ENCODE measurements around the gene CDH23.
"Not testable (repeated sequence)": the region's sequence is repeated elsewhere in the genome, so short reads cannot be mapped to it uniquely, and the experiment has no call there.

CDH23 gene

DNA sequence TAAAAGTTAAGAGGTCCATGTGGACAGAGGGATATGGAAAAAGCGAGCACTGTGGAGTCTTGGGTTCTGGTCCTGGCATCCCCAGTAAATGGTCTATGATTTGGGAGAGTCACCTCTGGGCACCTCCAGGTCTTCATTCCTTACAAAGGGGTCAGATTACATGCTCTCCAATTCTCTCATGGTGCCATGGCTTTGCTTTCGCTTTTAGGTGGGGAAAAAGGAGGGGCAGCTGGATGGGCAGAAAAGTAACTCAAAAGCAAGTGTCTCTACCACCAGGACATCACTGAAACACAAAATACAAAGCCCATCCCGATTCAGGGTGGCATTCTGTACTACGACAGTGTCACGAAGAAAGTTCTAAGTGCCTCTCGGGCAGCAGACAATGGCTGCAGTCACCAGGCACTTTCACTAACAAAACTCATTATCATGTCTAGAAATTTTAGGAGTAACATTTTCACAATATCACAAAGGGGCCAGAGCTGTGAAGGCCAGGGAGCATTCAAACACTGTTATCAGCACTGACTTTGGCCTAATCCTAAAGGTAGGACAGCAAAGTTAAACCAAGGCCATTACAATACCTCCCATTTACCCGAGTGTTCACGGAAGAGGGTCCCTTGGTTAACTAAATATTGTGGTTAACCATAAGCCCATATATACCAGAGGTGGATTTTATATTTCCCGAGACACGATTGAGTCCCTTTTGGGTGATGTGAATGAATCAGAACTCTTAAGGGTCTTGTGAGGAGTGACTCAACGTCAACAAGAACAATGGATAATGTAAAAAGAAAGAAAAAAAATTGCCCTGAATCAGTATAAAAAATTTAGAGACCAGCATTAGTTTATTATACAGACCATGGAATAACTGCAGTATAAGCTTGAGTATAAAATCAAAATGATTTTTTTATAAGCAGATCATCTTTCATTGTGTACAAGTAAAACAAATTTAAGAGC, 451.9 kb downstream of the CDH23 start:
- no peak for DNase-seq

DNA sequence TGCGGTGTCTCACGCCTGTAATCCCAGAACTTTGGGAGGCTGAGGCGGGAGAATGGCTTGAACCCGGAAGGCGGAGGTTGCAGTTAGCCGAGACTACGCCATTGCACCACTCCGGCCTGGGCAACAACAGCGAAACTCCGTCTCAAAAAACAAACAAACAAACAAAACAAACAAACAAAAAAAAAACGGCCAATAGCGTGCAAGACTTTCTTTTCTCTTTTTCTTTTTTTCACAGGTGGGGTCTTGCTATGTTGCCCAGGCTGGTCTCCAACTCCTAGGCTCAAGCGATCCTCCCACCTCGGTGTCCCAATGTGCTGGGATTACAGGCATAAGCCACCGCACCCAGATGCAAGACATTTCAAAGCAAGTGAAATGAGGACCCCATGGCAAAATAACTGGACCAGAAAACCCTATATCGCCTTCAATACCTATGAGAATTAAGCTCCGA, 452.8 kb downstream of the CDH23 start:
- no peak for DNase-seq

GRCh38 chr10:71850021-71850742, 453.5 kb downstream of the CDH23 start:
- DNase-seq, result no peak

GRCh38 chr10:71850743-71851464, 454.2 kb downstream of the CDH23 start, which contains the start of gene PSAP:
TSS of gene PSAP (minus strand) at chr10:71851251. CDS start at chr10:71851221, 30 bp downstream.
- peak; percentile 67 for DNase-seq

- DNase-seq, result not testable (repeated sequence)
Measured at GRCh38 chr10:71851465-71852095, 454.9 kb downstream of the CDH23 start.

- no peak for DNase-seq
Measured at GRCh38 chr10:71852355-71852937, 455.7 kb downstream of the CDH23 start.

DNA sequence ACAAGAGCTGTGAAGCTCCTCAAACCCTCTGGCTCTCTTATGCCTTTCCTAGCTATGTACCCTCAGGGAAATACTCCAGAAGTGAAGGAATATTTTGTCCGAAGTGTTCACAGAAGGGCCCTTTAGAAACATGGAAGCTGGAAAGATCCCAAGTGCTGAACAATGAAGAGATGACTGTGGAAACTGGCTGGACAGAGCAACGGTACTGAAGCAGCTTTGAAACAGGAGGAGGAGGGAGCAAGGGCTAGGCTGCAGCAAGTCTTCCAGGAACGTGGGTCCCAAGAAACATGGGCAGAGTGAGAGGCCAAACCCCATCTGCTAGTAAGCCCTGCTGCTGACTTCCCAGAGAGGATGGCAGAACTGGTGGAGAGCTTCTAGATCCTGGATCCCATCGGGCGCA, 457.3 kb downstream of the CDH23 start:
- DNase-seq, result no peak

DNA sequence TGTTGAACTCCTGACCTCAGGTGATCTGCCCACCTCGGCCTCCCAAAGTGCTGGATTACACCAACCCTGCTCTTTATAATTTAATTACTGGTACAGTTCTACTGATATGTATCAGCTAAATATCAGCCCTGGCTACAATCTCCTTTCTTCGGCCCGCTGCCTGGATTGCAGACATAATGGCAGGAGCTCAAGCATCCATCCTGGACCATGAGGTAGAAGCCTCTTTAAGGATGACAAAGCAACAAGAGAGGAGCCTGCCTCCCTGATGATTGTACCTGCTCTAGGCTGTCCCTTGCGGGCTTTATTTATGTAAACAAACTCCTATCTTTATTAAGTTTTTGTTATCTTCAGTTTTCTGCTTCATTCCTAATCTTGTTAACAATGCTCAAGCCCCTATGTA, 459.9 kb downstream of the CDH23 start:
- no peak for DNase-seq

DNA sequence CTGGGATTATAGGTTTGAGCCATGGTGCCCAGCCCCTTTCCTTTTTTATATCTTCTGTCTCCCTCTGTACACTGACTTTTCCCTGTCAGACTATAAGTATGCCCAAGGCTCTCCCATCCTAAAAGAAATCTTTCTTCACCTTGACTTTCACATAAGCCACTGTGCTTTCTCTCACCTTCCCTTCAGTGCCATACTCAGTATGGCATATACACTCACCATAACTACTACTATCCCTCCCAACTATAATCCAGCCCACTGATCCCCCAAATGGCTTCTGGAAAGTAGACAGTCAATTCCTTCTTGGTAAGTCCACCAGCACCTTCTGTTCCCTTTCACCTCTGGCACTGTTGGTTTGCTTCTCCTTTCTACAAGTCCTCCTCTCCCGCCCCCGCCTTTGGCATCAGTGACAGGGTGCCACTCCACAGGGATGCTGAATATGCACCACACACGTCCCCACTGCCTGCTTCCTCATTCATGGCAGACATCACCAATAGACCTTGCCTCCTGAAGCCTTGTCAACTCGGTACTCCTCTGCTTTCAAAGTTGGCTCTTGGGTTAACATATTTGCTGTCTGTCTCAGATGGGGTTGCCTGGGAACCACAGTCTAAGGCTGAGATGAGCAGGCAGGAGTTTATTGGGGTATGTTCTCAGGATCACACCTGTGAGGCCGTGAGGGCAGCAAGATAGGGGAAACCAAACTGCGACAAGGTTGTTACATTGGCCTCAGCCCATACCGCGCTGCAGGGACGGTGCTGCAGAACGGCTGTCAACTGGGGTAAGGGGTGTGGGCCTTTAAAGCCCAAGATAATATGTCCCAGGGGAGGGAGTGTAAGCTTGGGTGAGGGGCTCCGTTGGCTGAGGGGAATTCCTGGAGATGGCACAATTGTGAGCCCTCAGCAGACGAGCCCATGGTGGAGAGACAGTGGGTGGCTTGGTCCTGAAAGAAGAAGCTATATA, 461.5 kb downstream of the CDH23 start:
- no peak for DNase-seq

DNA sequence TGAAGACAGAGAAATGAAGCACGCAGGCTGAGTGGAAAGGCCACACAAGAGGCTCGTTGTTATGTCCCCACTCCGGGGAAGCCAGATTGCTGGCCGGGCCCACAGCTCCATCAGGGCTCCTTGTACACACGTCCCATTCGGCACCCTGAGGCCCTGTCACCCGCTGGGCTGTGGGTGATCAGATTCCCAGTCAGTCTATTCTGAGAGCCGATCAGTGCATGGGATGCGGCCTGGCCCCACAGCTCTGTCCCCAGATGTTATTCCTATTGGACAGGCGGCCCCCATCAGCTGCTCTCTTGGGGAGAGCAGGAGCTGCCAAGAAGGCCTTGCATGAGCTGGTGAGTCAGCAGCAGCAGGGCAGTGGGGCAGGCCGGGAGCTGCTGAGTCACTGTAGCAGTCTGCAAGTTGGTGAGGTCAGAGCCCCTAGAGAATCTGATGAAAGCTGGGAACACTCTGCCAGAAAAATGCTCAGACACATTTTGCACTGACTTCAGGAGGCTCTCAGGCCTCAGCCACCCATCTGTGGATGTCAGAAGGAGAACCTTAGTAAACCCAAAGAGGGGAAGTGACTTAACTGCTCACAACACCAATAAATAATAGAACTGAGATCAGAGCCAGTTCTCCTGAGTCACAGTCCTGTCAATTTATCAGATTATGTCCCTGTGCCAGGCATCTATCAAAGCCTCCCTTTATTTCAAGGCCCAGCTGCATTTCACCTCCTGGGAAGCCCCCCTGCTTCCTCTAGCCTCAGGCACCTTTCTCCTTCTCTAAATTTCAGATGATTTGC, 463.7 kb downstream of the CDH23 start:
- DNase-seq, result no peak

GRCh38 chr10:71863203-71863602, 466.5 kb downstream of the CDH23 start:
- DNase-seq, result no peak

DNA sequence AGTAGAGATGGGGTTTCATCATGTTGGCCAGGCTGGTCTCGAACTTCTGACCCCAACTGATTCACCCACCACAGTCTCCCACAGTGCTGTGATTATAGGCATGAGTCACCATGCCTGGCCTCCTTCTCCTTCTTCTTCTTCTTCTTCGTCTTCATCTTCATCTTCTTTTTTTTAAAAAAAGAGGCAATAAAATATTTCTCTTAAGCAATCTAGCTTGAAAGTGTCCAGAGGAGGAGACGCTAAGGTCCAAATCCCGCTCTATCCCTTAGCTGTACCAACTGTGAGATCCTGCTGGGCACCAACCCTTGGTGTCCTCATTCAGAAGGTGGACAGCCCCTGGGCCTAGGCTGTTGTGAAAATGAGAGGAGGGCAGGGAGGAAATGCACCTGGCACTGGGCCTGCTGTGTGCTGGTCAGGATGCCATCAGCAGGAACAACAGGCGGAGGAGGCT, 468.2 kb downstream of the CDH23 start:
- DNase-seq, result no peak

All from NCI-H1417 treated with DMSO at 0.1 percent for 48 hours (cell line).